ENCODE measurements around the gene POLE4.

- TF ChIP-seq EP300 (IDR thresholded peaks at IDR 0.05; ENCODE audit: low read depth), result no peak
- no peak for TF ChIP-seq CTCF (IDR thresholded peaks at IDR 0.05)
- TF ChIP-seq POLR2A (IDR thresholded peaks at IDR 0.05), result no peak
- TF ChIP-seq POLR2AphosphoS5 (IDR thresholded peaks at IDR 0.05), result no peak
Measured at GRCh38 chr2:74935975-74936391, 22.5 kb upstream of the POLE4 start.

Measured in transverse colon (tissue), 4 donors.